Right lobe of liver (tissue), 4 donors: ENCODE results near the gene NCR3LG1.

ENCODE experiments used
- POLR2A ChIP-seq: fragments of 450-650 bp; IDR thresholded peaks from one replicate; pipeline ENCODE4 v1.6.1; 2017; ENCODE audit warnings: antibody characterized with exemption, mild to moderate bottlenecking
- TF ChIP-seq, protein P1 (sequence below), 4 donors: fragments of 200-600 bp in 3 of 4; fragments of 450-650 bp in 1 of 4; IDR thresholded peaks; one replicate each; pipeline versions ENCODE4 v1.5.1 to v1.8.0; 2016 to 2022; ENCODE audit warnings: antibody characterized with exemption in 4 of 4, mild to moderate bottlenecking in 2 of 4
- donor health status: DM: no; HTN: no; CAD: no.
- donor health status: DM: no; HTN: no; CAD: no.
- donor health status: DM: no; HTN: yes; CAD: no.

DNA sequence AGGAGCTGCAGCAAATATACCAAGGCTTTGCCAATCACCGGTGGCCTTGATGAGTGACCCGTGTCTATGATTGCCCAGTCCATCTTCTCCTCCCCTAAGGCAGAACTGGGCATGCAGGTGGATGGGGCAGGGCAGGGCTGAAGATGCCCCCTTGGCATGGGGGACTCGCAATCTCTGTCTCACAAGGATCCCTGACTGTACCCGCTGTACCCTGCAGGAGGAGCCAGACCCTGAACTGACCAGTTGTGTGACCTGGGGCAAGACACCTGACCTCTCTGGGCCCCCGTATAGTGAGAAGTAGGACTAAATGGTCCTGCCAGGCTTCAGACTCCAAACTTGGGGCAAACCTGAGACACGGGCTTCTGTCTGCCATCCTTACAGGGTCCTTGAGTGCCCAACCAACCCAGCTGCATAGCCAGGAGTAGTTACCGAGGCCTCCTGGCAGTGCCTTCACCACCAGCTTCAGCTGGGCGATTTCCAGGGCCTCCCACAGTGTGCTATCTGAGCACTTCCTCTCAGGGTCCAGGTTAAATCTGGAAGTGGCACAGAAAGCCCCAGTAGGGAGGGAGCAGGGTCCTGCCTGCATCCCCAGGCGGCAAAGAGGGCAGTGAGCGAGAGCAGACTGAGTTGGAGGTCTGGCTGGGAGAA lies 43.3 kb downstream of the NCR3LG1 start:
- TF ChIP-seq, protein P1, sequence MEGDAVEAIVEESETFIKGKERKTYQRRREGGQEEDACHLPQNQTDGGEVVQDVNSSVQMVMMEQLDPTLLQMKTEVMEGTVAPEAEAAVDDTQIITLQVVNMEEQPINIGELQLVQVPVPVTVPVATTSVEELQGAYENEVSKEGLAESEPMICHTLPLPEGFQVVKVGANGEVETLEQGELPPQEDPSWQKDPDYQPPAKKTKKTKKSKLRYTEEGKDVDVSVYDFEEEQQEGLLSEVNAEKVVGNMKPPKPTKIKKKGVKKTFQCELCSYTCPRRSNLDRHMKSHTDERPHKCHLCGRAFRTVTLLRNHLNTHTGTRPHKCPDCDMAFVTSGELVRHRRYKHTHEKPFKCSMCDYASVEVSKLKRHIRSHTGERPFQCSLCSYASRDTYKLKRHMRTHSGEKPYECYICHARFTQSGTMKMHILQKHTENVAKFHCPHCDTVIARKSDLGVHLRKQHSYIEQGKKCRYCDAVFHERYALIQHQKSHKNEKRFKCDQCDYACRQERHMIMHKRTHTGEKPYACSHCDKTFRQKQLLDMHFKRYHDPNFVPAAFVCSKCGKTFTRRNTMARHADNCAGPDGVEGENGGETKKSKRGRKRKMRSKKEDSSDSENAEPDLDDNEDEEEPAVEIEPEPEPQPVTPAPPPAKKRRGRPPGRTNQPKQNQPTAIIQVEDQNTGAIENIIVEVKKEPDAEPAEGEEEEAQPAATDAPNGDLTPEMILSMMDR (IDR thresholded peaks at IDR 0.05), result no peak
- no peak for TF ChIP-seq POLR2A
